Activated CD4-positive, CD25-positive, alpha-beta regulatory T cell treated with anti-CD3 and anti-CD28 coated beads, Interleukin-2, amount 50 U/mL, for 24 hours (primary cell): Measurements from ENCODE around the gene UGGT1.
"Not testable (repeated sequence)": the region's sequence is repeated elsewhere in the genome, so short reads cannot be mapped to it uniquely, and the experiment has no call there.

Source experiments
- ATAC-seq, 2 donors: fragments of 150-1000 bp; cut with Tn5 transposase; one replicate each; pipeline ENCODE4 v1.10.0; 2021; ENCODE audit warnings: mild to moderate bottlenecking in 1 of 2, moderate library complexity in 1 of 2

UGGT1 gene

DNA sequence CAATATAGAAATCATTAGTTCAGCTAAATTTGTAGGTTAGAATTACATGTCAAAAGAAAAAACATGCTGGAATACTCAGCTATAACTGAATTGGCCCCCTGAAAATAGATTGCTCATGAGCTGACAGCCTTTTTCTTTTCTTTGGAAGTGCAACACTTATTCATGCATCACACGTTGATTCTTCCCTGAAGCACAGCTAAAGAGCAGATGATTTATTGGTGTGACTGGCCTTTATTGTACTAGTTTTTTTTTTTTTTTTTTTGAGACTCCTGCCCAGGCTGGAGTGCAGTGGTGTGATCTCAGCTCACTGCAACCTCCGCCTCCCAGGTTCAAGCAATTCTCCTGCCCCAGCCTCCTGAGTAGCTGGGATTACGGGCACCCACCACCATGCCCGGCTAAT lies 83.1 kb downstream of the UGGT1 start:
- ATAC-seq = not testable (repeated sequence)

DNA sequence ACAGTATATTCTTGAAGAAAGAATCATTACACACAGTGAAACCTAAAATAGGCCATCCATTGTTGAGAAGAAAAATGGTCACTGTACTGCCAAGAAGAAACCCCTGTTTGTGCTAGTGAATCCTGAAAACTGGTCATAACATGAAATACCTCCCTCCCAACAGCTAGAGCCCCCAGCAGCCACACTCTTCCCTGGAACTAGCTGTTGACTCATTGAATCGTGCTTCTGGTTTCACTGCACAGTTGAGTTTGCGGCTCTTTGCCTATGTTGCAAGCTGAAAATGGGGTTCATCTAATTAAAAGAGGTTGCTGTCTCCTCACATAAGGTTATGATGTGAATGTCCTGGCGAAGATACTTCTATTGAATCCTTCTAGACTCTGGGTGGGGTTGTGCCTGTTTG lies 86.3 kb downstream of the UGGT1 start:
- ATAC-seq = no peak

DNA sequence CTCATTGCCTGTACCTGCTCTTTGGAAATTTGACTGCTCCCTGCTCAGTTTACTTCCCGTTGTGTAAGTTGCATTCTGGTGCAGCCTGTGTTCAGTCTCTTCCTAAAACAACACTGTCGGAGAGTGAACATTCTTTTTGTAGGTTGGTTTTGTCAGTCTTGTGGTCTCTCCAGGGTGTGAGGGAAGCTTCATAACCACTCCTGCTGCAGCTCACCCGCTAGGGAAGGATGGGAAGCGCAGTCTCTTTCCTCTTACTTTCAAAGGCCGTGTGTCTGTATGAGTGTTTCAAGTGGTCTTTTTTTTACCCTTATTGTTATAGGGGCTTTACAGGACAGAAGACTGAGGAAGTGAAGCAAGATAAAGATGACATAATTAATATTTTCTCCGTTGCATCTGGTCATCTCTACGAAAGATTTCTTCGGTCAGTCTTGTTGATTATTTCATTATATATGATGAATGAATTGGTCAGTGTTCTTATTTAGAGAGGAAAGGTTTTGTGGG lies 87.2 kb downstream of the UGGT1 start:
- ATAC-seq = no peak

- ATAC-seq = peak in 1 of 2 donors; percentile 60
Measured at GRCh38 chr2:128178650-128179460, 87.9 kb downstream of the UGGT1 start.

- no peak for ATAC-seq
Measured at GRCh38 chr2:128179461-128179755, 88.4 kb downstream of the UGGT1 start.

DNA sequence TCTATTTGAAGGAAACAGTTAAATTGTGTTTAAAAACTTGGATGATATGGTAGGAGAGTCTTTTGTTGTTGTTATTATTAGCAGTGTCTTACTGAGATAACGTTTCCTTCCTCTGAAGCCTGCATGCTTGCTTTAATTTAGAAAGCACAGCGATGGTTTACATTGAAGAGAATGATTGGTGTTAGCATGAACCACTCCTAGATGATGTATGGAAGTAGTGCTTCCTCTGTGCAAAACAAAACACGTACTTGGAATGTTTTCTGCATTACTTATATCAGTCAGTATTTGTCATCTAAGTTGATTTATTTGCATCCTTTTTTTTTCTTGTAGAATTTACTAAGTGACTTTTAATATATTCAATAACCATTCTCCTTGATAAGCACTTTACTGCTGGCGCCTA lies 89.0 kb downstream of the UGGT1 start:
- no peak for ATAC-seq

- ATAC-seq = no peak
Measured at GRCh38 chr2:128185576-128185975, 94.6 kb downstream of the UGGT1 start.

DNA sequence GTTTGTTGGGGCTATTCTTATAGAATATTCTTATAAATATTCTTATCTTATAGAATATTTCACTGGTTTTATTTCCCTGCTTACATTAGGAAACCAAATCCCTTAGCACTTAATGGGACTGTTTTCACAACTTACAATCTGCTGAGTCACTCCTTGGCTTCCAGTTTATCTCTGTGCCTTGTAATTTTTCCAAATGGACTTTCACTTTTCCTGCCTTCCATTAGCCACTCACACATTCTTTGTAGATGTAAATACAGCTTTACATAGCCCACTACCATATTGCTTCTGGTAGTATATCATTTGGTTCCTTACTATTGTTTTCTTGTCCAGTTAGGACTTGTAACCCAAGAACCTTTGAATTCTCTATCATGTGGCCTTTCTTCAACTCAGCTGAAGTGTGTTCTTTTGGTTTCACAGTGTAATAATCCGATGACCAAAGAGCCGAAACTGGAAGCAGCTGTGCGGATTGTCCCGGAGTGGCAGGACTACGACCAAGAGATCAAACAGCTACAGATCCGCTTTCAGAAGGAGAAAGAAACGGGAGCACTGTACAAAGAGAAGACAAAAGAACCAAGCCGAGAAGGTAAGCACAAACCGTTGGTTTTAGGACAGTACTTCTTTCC lies 96.1 kb downstream of the UGGT1 start:
- no peak for ATAC-seq

DNA sequence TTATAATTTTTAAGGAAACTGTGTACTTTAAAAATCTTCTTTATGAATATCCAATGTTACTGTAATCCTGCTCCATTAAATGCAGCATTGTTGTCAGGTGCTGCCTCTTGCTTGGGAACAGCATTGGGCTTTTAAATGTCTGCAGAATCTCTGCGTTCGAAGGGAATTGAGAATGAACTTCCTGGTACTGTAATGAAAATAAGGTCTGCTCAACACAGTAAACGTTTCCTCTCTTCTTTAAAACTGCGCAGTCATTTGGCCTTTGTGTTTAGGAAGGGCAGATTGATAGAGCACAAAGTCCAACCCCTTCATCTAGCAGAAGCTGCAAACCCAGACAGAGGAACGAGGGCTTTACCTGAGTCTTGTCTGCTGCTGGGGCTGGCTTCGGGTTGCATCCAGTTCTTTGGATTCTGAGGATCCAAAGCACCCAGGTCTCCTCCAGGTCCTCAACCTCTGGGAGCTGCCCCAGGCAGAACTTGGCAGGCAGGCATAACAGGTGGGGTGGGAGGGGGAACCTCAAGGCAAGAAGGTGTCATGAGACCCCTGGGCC lies 104.5 kb downstream of the UGGT1 start:
- no peak for ATAC-seq

DNA sequence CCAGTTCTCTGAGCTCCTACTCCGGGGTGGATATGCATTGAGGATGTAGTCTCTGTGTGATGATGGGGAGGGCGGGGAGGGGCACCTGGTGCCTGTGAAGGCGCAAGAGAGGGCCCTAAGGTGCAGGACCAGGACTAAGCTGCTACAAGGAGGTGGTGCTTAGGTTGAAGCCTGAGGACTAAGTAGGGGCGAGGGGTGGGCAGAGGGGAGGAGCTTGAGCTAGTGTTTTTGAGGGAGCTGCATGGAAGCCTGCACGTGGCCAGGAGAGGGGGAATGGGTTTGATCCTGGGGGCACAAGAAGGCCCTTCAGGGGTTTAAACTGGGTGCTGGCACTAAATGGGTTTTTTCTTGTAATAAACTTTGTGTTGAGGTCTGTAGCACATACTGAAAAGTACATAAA lies 105.0 kb downstream of the UGGT1 start:
- peak in 1 of 2 donors; percentile 28 for ATAC-seq

- peak; percentile 41 to 60 for ATAC-seq
Measured at GRCh38 chr2:128196471-128196931, 105.5 kb downstream of the UGGT1 start.

DNA sequence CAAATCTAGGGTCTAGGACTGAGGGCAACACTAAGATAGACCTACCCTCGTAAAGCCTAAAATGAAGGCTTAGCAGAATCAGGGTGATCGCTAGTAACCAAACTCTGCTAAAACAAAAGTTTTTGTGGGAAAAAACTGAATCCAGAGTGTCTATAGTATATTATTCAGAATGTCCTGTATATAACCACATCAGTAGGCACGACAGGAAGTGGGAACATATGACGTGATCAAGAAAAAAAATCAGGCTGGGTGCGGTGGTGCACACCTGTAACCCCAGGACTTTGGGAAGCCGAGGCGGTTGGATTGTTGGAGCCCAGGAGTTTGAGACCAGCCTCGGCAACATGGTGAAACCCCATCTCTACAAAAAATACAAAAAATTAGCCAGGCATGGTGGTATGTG lies 106.1 kb downstream of the UGGT1 start:
- ATAC-seq = no peak

DNA sequence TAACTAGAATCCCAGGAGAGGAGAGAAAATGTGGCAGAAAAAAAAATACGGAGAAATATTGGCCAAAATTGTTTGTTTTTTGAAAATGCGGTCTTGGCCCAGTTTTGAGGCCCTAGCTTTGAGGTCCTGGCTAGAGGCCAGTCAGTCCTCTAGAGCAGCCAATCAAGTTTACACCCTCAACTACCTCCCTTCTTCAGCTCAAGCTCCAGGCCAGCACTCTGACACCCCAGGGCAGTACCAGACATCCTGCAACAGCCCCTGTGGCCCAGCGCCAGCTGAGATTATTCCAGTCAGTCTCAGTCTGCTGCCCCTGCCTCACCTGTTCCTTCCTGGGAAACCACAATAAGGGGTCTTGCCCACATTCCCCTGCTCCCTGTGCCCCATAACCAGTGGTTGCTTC lies 107.7 kb downstream of the UGGT1 start:
- no peak for ATAC-seq

- no peak for ATAC-seq
Measured at GRCh38 chr2:128199141-128199540, 108.1 kb downstream of the UGGT1 start.

DNA sequence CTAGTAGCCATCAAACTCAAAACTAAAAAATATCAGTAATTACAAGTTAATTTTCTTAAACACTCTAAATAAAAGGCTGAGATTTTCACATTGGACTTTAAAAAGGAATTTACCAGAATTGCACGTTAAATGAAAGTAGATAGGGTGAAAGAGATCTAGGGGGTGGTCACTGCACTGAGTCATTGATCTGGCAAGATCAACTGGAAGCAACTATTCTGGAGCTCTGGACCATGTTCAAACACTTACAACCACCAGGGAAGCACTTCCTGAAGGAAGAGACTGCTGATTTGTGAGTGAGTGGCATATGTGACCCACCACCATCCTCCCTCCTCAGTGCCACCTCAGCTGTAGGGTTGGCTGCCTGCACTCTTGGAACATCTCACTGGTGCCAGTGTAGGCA lies 111.8 kb downstream of the UGGT1 start:
- ATAC-seq = no peak

DNA sequence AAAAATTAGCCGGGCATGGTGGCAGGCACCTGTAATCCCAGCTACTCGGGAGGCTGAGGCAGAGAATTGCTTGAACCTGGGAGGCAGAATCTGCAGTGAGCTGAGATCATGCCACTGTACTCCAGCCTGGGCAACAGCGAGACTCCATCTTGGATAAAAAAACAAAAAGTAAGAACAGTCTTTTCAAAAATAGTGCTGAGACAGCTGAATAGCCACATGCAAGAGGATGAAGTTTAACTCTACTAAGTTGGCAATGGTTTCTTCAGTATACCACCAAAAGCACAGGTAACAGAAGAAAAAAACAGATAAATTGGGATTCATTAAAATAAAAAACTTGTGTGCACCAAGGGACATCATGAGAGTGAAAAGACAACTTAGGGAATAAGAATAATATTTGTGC lies 115.2 kb downstream of the UGGT1 start:
- ATAC-seq = no peak

GRCh38 chr2:128208023-128208422 lies 117.0 kb downstream of the UGGT1 start:
- no peak for ATAC-seq

- not testable (repeated sequence) for ATAC-seq
Measured at GRCh38 chr2:128208631-128209324, 117.8 kb downstream of the UGGT1 start.

- no peak for ATAC-seq
Measured at GRCh38 chr2:128214251-128214650, 123.3 kb downstream of the UGGT1 start.

- no peak for ATAC-seq
Measured at GRCh38 chr2:128214866-128215460, 124.0 kb downstream of the UGGT1 start.

- ATAC-seq = no peak
Measured at GRCh38 chr2:128215897-128216642, 125.1 kb downstream of the UGGT1 start.

DNA sequence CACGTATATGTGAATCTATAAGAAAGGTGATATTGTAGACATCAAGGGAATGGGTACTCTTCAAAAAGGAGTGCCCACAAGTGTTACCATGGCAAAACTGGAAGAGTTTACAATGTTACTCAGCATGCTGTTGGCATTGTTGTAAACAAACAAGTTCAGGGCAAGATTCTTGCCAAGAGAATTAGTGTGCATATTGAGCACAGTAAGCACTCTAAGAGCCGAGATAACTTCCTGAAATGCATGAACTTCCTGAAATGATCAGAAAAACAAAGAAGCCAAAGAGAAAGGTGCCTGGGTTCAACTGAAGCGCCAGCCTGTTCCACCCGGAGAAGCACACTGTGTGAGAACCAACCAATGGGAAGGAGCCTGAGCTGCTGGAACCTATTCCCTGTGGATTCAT lies 126.7 kb downstream of the UGGT1 start:
- ATAC-seq = no peak
